Stimulated activated CD8-positive, alpha-beta memory T cell treated with anti-CD3 and anti-CD28 coated beads, Interleukin-7, amount 100 ng/mL, for 24 hours (primary cell): ENCODE data around the gene EVL.

Experiments used
- DNase-seq: peaks from one replicate; pipeline ENCODE4 v3.0.0-alpha.2; 2020; ENCODE audit warnings: low read depth

EVL gene

DNA sequence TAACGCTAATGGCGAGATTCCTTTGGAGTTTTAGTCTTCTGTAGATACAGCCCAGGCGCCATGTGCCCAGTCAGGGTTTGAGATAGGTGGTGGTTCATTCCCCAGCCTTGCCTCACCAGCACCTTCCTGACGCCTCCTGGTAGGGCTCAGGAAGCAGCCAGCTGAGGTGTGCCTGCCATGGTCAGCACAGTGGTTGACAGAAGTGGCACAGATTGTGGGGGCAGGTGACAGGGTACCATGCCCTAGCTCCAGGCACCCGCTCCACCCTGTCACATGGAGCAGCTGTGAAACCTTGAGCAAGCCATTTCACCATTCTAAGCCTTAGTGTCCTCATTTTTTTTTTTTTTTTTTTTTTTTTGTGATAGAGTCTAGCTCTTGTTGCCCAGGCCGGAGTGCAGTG lies 45.6 kb downstream of the EVL start:
- no peak for DNase-seq

DNA sequence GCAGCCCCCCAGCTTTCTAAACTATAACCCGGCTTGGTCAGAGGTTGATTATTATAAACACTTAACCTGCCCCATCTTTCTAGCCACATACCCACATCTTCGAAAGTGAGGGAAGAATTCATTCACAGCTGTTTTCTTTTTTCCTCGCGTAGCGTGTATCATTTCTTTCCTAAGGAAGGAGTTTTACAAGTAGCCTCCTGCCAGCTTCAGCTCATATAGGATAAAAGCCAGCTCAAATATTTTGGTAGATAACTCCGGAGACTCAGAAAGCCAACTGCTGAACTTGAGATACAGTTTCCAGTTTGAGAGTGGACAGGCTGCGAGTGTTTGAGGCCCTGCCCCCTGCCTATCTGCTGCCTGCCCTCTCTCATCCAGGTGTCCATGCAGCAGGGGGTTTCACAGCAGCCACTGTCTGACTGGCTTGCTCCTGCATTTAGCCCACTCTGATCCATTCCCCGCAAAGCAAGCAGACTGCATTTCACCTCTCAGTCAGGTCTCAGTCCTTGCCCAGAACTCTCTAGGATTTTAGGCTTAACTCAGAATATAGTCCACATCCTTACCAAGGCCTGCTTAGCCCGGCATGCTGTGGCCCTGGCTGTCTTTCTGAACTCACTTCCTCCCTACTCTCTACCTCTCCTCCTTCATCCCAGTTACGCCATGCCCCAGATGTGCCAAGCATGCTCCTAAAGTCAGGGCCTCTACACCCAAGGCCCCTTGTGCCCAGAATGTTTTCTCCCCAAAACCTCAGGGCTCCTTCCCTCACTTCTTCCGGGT lies 46.9 kb downstream of the EVL start:
- DNase-seq = no peak

DNA sequence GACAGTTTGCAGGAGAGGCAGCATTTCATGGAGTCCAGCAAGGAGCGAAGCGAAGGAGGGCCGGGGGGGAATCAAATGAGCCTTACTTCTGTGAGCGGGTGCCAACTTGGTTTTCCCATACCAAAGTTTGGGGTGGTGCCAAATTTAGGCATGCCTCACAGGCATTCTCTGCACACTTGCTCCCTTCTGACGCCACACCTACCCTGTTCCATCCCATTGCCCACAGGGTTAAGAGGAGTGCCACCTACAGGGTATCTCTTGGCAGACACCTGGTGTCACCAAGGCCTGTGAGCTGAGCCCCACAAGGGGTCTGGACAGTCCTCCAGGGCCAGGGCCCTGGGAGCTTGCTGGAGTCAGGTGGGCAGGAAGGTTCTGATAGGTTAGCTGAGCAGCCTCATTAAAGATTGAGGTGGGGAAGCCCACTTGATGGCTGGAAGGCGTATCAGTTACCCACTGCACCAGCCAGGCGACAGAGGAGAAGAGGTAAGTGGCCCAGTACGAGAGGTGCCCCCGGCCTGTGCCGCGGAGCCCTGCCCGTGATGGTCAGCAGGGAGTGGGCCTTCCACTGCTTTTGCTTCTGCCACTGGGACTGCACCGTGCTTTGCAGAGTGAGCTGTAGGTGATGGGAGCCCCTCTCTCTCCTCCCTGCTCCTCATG lies 49.0 kb downstream of the EVL start:
- DNase-seq = no peak

DNA sequence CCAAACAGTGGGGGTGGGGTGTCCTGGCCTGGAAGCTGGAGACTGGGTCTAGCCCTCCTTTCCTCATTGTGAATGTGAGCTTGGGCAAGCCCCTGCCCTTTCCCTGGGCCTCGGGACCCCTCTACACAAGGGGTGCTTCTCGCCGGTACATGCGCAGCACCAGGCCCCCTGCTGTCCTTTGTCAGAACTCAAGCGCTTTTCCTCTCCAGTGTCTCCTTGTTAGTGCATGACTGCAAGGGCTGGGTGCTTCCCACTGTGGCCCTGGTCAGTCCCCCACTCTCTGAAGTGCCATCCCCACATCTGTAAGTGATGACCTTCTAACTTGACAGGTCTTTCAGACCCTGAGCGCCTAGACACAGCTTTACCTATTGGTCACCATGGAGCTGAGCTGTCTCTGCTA lies 50.0 kb downstream of the EVL start:
- no peak for DNase-seq

DNA sequence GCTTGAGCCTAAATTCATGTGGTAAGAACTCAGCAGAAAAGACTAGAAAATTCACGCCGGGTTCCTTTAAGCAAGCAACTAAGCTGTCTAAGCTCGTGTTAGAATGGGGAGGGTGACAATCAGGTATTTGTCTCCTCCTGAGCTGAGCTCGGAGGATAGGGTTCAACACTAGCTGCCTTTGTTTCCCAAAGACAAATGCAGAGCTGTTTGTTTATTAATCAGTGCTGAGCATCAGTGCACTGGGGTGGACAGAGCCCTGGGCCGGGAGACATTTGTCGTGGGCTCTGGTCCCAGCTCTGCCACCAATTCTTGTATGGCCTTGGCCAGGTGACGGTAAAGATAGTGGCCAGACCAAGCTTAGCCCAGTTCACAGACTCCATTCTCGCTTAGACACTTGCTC lies 50.5 kb downstream of the EVL start:
- DNase-seq = no peak

DNA sequence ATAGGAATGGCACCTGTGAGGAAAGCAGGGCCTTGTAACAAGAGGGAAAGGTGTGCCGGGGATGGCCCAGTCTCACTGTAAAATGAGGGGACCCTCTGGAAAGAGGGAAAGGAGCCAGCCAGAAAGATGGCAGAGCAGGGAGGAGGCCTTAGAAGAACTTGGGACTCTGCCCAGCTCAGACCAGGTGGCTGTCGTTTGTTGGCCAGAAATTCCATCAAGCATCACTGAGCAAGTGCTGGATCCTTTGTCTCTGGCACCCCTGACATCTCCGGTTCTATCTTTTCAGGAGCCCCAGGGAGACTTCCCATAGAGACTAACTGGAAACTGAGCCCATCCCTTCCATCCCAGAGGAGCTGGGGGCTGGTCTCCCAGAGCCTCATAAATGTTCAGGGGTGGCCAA lies 50.9 kb downstream of the EVL start:
- DNase-seq = no peak

DNA sequence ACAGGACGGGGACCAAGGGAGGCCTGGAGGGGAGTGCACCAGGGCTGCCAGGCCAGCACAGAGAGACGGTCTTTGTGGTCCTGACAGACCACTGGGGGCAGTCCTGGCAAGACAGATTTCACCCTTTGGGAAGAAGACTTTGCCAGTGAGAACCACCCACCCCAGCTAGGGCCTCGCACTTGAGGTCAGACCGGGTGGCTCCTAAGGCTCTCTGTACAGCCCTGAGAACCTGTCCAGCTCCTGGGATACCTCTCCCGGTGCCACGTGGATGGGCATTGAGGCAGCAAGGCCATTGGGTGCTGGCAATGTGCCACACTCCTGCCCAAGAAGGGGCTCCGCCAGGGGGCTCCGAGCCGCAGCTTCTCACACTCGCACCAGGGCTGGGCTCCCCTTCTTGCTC lies 51.8 kb downstream of the EVL start:
- DNase-seq = no peak

DNA sequence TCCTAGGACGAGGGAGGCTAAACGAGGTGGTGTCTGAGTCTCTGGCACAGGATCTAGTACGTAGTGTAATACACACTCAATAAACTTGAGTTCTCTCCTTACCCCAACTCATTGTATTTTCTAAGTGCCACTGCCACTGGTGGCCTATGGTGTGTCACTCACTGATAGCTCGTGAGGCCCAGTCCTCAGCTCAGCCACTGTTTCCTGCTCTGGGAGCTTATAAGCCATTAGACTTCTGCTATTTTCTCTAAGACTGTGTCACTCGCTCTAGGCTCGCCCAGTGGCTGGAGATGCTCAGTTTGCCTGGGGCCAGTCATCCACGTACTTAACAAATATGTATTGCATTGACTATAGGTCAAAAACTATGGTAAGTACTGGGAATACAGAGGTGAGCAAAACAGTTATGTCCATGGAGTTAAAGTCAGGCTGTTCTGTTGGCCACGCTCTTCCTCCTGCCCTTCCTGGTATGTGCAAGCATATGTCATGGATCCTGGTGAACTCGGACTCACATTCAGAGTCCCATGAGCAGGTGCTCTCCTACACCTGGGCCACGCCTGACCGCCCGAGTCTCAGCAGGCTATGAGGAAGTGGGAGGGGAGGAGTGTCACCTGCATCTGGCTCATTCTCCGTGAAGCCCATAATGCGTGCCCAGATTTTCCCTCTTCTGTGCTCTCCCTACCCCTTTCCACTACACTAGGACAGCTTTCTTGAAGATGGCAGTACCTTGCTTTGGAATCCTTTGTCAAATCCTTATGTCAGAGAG lies 52.6 kb downstream of the EVL start:
- DNase-seq = no peak

DNA sequence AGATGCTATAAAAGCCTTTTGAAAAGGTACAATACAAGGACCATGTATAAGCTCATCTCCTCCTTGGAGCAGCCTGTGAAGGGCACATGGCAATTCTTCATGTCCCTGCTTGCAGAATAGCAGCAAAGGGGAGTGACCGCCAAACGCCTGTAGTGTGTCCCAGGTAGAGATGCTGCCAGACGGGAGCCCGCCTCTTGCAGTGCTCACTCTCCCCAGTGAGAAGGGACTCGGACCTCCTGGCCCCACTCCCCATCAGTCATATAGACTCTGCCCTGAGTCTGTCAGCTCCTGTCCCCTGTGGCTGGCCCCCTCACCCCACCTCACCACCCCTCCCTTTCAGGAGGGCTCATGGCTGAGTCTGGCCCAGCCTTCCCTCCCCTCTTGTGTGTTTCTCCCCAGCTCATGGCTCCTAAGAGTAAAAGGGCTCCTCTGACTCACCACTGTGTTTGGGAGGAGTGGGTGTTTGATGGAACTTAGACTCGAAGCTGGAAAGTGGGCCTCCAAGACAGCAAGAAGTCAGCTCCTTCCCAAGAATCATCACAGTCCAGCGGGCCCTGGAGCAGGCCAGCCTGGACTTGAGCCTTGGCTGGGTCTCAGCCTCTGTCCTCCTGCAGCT lies 53.3 kb downstream of the EVL start:
- no peak for DNase-seq

DNA sequence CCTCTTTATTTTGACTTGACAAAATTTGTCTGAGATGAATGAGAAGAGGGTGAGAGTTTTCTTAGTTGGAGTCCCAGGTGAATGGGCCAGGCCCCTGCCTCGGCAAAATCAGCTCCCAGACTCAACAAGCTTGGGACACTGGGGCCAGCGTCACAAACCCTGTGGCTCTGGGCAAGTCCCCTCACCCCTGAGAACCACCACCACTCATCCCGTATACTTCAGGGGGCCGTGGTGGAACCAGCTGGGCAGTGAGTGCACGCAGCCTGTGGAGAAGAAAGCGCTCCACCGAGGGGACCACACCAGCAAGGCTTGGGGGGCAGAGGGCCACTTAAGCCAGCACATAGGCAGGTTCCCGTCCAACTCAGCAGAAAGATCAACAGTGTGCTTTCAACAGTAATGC lies 54.0 kb downstream of the EVL start:
- no peak for DNase-seq

DNA sequence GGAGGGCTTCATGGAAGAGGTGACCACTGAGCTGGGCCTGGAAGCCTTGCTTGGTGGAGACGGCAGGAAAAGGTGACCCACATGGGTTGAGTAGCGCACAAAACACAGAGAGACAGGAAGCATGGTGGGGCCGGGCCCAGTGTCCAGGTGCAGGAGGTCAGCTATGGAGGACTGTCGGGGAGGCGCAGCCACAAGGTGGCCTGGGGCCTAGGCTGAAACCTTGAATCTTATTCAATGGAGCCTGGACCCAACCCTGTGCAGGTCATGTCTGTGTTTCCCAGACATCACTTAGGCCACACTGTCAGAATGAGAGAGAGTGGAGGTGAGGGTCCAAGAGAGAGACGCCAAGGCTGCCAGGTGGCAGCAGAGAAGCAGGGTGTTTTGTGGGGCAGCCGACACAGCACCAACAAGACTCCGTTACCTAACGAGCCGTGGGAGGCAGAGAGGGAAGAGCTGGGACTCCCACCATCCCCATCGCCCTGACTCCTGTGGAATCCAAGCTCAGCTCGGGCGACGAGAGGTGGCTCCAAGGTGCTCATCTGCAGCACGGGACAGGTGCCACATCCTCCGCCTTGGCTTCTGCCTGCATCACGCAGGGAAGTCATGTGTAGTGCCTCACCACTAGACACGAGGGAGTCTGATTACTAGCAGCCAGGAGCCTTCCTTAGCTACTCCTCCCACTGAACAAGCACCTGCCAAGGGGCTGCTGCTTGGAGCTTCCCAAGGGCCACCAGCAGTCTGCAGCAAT lies 55.5 kb downstream of the EVL start:
- DNase-seq = no peak

DNA sequence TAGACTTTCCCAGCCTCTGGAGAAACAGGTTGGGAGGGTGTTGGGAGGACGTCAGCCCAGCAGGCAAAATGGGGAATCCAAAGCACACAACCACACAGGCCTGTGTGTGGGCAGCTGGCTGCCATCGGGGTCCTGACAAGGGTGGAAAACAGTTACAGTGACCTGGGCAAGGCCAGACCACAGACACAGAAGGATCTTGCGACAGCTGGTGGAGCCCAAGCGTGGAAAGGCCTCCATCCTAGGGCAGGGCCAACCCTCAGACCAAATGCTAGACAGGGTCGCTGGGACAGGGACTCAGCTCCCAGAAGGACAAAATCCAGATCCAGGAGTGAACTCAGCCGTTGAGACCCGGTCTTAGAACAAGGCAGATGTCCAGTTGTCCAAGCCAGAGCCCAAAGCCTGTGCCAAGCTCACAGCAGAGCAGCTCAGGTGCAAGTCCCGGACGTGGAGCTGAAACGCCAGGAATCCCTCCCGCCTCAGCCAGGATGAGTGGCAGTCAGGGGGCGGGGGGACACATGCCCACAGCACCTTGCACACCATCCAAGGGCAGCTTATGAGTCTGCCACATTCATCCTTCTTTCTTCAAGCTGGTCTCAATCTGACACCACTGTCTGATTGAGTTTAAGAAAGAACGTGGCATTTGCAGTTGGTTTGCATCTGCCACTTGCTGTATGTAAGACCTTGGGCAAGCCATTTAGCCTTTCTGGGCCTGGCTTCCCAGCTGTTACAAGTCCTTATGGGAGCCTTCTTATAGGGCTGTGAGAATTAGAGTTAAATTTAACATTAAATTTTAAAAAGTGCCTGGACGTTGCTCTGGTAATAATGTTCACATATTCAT lies 56.6 kb downstream of the EVL start:
- DNase-seq = no peak

DNA sequence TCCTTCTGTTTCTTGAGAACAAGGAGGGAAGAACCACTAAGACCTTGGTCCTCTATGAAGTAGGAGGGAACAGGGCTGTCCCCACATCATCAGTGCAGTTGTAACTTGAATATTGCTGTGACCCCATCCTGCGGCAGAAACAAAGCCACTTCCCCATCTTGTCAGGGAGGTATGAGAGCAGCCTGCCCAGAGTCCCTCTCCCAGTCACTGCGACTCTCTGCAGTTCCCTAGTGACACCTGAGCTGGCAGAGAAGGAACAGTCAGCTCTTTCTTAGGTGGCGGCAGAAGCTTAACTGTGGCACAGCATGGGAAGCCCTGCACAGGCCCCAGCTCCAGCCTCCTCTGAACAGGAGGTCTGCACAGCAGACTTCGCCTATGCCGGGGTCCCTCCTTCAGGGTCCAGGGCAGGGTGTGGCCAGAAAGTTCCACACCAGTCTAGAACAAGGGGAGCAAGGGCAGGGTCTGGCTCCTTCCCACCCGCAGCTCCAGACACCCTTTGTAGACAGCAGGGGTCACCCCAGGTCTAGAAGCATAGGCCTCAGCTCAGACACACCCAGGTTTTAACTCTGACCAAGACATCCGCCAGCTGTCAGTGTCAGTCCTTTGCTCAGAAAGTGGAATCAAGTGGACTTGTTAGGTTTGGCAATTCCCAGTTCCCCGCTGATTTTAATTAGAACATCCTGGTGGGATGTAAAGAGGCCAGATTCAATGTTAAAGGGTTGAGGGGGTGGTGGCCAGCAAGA lies 57.4 kb downstream of the EVL start:
- DNase-seq = no peak

DNA sequence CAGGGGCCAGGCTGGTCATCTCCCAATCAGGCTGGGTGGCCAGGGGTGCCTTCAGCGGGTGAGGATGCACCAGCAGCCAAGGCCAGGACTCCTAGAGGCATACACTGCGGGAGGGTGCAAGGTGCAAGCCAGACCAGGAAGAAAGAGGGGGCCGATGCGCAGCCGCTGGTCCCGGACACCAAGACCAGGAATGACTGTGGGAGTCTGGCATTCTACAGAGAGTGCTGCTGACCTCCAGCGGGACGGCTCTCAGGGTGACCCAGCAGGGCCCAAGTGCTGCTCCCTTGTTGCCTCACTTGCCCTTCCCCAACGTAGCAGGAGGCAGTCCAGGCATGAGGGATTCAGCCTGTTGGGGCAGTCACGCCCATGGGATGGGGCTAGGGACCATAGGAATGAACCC lies 58.4 kb downstream of the EVL start:
- no peak for DNase-seq

DNA sequence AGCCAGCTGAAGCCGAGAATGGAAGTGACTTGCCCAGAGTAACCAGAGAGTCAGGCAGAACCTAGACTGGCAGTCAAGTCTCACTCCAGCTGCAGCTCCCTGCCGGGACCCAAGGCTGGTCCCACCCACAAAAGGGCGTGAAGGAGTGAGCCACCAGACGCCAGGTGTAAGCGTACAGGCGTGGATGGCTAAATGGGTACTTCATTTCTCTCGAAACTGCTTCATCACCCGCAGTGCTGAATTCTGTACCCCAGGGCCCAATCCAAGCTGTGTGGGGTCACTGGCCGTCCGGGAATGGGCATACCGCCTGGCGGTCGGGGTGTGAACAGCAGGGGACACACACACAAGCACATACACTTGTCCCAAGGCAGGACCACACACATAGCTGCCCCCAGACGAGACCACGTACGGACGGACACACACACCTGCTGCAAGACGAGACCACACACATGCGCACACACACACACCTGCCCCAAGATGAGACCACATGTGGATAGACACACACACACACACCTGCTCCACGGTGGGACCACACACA lies 59.4 kb downstream of the EVL start:
- DNase-seq = no peak

DNA sequence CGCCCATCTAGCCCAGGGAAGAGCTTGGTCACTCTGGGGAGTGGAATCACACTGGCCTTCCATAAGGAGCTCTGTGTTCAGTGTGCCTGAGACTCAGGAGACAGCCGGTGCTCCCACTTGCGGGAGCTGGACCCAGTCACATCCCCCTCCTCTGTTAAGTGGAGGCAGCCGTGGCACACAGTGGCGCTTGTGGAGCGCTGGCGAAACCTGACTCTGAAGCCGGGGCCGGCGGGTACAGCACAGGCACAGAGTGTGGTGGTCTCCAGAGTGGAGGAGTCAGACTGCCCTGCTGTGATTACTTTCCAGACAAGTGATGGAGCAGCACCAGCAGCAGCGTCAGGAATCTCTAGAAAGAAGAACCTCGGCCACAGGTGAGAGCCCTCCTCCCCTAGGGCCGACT lies 61.2 kb downstream of the EVL start:
- DNase-seq = no peak

DNA sequence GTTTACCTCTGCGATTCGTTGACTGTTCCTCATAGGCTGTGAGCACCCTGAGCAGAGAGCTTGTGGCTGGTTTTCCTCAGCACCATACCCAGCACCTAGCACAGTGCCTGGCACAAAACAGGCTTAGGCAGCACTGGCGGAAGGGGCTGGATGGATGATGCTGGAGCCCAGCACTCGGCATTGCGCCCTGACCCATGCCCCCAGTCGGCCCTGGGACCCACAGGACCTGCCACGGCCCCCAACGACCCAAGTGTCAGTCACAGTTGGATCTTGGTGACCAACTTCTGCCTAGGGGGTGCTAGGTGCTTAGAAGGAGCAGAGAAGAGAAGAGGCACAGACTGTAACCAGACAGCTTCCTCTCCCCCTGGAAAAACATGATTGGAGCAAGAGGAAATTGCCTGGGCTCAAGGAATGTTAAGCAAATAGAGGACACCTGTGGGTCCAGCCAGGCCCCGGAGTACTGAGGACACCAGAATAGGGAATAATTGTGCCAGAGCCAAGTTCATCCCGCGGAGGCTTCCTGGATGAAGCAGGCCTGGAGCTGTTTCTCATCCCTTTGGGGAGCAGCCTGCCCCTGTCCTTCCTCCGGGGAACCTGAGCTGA lies 62.7 kb downstream of the EVL start:
- no peak for DNase-seq

DNA sequence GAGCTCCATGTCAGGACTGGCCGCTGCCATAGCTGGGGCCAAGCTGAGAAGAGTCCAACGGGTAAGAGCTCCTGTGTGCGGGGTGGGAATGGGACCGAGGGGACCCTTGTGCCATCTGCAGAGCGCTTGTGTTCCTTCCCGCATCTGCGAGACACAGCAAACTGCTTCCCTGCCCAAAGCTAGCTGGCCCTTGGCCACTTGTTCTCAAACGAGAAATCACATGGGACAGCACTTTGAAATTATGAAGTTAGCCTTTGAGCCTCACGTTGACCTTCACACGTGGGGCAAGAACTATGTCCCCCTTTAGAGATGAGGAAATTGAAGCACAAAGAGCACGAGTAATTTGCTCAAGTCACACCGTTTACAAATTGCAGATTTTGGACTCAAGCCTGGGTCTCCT lies 63.5 kb downstream of the EVL start:
- DNase-seq = no peak

DNA sequence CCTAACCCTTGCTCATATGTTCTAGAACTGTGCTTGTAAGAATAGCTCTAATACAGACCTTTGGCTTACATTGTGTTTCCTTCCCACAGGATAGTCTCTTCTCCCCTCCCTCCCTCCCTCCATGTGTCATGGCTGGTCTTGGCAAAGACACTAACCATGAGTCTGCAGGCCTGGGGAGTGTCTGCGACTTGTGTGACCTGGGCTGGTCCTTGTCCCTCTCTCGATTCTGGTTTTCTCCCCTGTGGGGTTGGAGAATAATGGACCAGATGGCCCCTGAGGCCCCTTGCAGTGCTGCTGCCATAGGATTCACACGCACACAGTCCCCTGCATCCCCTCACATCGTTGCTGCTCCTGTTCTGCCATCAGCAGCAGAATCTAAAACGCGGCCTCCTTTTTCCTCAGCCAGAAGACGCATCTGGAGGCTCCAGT lies 64.0 kb downstream of the EVL start:
- no peak for DNase-seq

DNA sequence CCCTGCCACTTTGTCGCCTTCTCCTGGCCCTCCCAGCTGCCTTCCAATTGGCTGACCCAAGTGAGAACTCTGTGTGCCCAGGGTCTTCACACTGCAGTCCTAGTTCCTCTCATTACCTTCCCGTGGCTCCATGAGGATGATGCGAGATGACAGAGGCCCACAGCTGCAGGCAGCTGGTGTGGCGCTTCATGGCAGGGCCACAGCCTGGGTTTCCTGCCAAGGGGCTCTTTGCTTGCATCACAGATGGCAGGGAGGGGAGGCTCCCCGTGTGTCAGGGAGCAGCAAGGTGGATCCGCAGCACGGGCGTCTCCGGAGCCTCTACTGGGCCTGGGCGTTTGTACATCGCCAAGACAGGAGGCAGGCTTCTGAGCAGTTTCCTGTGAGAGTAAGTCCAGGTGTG lies 65.3 kb downstream of the EVL start:
- no peak for DNase-seq
